Motor neuron (in vitro differentiated cells): ENCODE measurements around the gene KDM2A. TPM values are rescaled to one million over a fixed set of nuclear protein-coding genes. Genes with fewer than 3 reads are reported as not detected.

Experiments used
- ATAC-seq, 8 experiments: fragments of 200-7000 bp; cut with Tn5 transposase; replicated peaks in 6 of 8; 2 replicates each; pipeline ENCODE4 v1.8.0; 2021; ENCODE audit warnings: mild to moderate bottlenecking in 8 of 8, moderate library complexity in 8 of 8
- H3K27ac ChIP-seq, 2 donors: fragments of 250-450 bp; sonication (Bioruptor Pico); 2 replicates each; pipeline ENCODE4 v1.9.0; 2021; ENCODE audit warnings: antibody characterized with exemption in 2 of 2, mild to moderate bottlenecking in 2 of 2, moderate library complexity in 1 of 2
- H3K4me1 ChIP-seq, 2 donors: fragments of 250-450 bp; sonication (Bioruptor Pico); replicated peaks in 1 of 2; 2 replicates each; pipeline ENCODE4 v1.6.1; 2021; ENCODE audit warnings: antibody characterized with exemption in 2 of 2, mild to moderate bottlenecking in 2 of 2, moderate library complexity in 1 of 2
- H3K4me3 ChIP-seq, 5 donors: fragments of 250-450 bp; sonication (Bioruptor Pico); 2 replicates each; pipeline ENCODE4 v1.9.0; 2021; ENCODE audit warnings: antibody characterized with exemption in 5 of 5, mild to moderate bottlenecking in 5 of 5, moderate library complexity in 4 of 5
- WGBS, 10 experiments: fragments of 450-650 bp; shearing (Covaris generic); methylation state at CpG; one replicate each; pipeline ENCODE4 v1.0.0; 2022; 5-methylcytosine and 5-hydroxymethylcytosine counted together
- in situ Hi-C, 9 experiments: fragments of 400-800 bp; cut with MboI; loops; one replicate each; pipeline ENCODE4 v1.15.0; 2021; ENCODE audit warnings: low sequenced_read_pairs in 9 of 9, low pct_unique_long_range_greater_than_20kb in 2 of 9; ENCODE audit not compliant: unreplicated experiment in 9 of 9
- total RNA-seq, 8 experiments: library from RNA; unstranded; fragments of 300-600 nt; gene quantifications; 2 replicates each; pipeline versions ENCODE4 v1.2.3 to v1.2.4, GENCODE V29; 2022

Gene KDM2A
- total RNA-seq, 8 experiments from 2014 or later, result 20.5 to 83.0 (median 33.9) TPM

DNA sequence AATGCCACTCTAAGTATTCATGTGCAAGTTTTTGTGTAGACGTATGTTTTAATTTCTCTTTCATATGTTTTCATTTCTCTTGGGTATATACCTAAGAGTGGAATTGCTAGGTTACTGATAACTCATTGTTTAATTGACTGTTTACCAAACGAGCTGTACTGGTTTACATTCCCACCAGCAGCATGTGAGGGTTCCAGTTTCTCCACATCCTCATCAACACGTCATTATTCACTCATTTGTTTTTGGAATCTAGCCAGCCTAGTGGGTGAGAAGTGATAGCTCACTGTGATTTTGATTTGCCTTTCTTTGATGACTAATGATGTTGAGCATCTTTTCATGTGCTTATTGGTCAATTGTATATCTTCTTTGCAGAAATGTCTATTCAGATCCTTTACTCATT, 174.0 kb downstream of the KDM2A start:
- WGBS, 10 experiments, result 6 to 100% (median 63%) methylated on average over 1 to 3 of the region's 3 CpGs; no CpG with 5 or more reads in 1 of the 10 experiments
- Histone ChIP-seq H3K4me3 (no peak overlapping the region), H3K27ac (no peak overlapping the region), H3K4me1 (peaks cover 5 to 6% of the 10 kb centered on the region in 2 donors)
- in situ Hi-C loops, result no loop called here
- no peak for ATAC-seq

DNA sequence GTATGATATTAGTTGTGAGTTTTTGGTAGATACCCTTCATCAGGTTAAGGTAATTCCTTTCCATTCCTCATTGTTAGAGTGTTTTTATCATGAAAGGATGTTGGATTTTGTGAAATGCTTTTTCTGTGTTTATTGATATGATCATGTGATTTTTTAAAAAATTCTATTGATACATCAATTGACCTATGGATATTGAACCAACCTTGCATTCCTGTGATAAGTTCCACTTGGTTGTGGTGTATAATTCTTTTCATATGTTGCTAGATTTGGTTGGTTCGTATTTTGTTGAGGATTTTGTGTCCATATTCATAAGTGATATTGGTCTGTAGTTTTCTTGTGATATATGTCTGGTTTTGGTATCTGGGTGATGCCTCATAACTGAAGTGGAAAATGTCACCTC, 176.8 kb downstream of the KDM2A start:
- in situ Hi-C loops, result no loop called here
- 83 to 100% (median 100%) methylated on average over 1 of the region's 1 CpG; no CpG with 5 or more reads in 5 of the 10 experiments for WGBS, 10 experiments
- no peak for ATAC-seq
- H3K27ac ChIP-seq, result no peak overlapping the region
- H3K4me1 ChIP-seq, result no peaks in the 10 kb centered on the region
- H3K4me3 ChIP-seq, result no peak overlapping the region

DNA sequence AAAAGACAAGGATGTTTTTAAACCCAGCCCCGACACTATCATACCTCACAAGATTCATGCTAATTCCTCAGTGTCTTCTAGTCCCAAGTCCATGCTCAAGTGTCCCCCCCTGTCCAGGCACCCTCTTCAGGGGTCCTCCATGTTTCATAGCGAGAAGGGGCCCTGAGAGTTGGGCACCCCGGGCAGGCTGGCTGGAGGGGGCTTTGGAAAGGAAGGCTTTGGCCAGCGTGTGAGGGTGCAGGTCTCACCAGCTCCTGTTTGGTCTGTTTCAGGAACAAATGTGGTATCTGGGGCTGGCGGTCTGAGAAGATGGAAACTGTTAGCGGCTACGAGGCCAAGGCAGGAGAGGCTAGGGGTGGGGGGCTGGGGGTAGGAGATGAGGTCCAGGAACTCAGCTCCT, 179.7 kb downstream of the KDM2A start:
- 79 to 100% (median 92%) methylated on average over 1 to 3 of the region's 7 CpGs; no CpG with 5 or more reads in 4 of the 10 experiments for WGBS, 10 experiments
- ATAC-seq, result no peak
- Histone ChIP-seq H3K27ac (no peak overlapping the region), H3K4me1 (peaks cover 22 to 23% of the 10 kb centered on the region in 2 donors), H3K4me3 (no peak overlapping the region)
- in situ Hi-C loops, result no loop called here

DNA sequence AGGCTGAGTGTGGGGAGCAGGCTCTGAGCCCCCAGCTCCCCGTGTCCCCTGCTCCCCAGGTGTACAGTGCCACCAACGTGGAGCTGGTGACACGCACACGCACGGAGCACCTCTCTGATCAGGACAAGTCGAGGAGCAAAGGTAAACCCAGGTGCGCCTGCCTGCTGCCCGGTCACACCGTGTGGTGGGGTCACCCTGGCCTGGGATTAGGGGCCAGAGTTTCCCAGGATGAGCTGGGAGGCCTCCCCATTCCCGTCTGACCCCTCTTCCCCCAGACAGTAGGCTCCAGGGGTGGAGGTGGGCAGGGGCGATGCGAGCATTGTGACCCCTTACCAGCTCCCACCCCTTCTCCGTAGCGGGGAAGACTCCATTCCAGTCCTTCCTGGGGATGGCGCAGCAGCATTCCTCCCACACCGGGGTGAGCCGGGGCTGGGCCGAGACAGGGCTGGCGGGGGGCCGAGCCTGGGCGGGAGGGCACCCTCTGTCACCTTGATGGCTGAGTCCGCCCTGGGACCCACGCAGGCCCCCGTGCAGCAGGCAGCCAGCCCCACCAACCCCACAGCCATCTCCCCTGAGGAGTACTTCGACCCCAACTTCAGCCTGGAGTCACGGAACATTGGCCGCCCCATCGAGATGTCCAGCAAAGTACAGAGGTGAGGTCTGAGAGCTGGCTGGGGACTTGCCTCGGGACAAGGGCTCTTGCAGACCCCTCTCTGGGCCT, 180.6 kb downstream of the KDM2A start:
- ATAC-seq, result no peak
- Histone ChIP-seq H3K4me3 (no peak overlapping the region), H3K4me1 (peaks cover 26 to 28% of the 10 kb centered on the region in 2 donors), H3K27ac (no peak overlapping the region)
- in situ Hi-C loops, result no loop called here
- WGBS, 10 experiments, result 100% methylated on average over 1 of the region's 29 CpGs; no CpG with 5 or more reads in 9 of the 10 experiments

DNA sequence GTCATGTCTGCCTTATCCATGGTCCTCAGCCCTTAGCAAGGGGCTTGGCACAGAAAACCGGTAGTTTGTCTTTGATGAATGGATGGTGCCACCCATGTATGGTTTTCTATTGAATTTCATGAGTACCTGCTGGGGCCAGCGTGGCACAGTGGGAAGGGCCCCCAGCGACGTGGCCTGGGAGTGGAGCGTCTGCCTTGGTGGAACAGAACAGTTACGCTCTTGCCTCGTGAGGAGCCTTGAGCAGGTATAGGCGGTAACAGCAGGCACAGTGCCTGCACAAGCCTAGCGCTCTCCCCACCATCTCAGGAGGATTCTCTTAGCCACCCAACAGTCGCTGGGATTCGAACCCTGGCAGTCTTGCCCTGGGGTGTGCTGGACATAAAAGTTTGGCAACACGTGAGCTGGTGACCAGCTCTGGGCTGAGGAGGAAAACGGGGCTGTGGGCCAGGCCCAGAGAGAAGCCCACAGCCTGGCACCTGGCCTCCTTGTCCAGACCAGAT, 181.2 kb downstream of the KDM2A start:
- WGBS, 10 experiments, result 92 to 100% (median 100%) methylated on average over 1 to 7 of the region's 13 CpGs; no CpG with 5 or more reads in 5 of the 10 experiments
- in situ Hi-C loops, result no loop called here
- H3K4me3 ChIP-seq, result no peak overlapping the region
- ATAC-seq, result no peak
- peaks cover 26 to 28% of the 10 kb centered on the region in 2 donors for H3K4me1 ChIP-seq
- no peak overlapping the region for H3K27ac ChIP-seq

DNA sequence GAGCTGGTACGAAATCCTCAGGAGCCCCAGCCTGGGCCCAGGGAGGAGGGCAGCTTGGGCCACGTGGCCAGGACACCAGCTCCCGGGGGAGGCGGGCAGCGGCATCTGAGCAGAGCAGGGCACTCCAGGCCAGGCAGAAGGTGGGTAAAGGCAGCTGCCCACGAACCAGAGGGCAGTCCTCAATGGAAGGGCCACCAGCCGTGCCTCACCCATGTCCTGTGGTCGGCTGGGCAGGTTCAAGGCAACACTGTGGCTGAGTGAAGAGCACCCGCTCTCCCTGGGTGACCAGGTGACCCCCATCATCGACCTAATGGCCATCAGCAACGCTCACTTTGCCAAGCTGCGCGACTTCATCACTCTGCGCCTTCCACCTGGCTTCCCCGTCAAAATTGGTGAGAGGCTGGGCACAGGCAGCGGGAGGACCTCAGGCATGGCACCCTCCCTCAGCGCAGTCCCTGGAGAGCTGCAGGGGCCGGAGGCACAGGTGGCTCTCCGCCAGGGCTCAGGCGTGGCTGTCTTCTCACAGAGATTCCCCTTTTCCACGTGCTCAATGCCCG, 181.8 kb downstream of the KDM2A start:
- no peak for ATAC-seq
- in situ Hi-C loops, result no loop called here
- peaks cover 26 to 28% of the 10 kb centered on the region in 2 donors for H3K4me1 ChIP-seq
- H3K4me3 ChIP-seq, result no peak overlapping the region
- H3K27ac ChIP-seq, result no peak overlapping the region
- 80 to 94% (median 93%) methylated on average over 3 to 7 of the region's 22 CpGs; no CpG with 5 or more reads in 7 of the 10 experiments for WGBS, 10 experiments

DNA sequence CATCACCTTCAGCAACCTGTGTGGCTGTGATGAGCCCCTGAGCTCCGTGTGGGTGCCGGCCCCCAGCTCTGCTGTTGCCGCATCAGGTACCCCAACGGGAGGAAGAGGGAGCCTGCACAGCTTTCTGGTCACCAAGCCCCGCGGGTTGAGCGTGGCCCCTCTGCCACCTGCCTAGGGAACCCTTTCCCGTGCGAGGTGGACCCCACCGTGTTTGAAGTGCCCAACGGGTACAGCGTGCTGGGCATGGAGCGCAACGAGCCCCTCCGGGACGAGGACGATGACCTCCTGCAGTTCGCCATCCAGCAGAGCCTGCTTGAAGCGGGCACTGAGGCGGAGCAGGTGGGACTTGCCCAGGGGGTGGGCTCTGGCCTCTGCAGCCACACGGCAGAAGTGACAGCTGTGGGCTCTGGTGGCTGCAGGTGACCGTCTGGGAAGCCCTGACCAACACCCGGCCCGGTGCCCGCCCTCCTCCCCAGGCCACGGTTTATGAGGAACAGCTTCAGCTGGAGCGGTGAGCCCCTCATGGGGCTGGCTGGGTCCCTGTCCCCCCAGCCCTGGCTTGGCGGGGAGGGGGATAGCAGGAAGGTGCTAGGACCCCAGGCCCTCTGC, 182.4 kb downstream of the KDM2A start:
- Histone ChIP-seq H3K4me3 (no peak overlapping the region), H3K4me1 (peaks cover 26 to 28% of the 10 kb centered on the region in 2 donors), H3K27ac (peak overlapping the region; percentile 53 to 61)
- in situ Hi-C loops, result no loop called here
- ATAC-seq, result no peak
- WGBS, 10 experiments, result 79 to 100% (median 92%) methylated on average over 1 to 12 of the region's 28 CpGs; no CpG with 5 or more reads in 4 of the 10 experiments

DNA sequence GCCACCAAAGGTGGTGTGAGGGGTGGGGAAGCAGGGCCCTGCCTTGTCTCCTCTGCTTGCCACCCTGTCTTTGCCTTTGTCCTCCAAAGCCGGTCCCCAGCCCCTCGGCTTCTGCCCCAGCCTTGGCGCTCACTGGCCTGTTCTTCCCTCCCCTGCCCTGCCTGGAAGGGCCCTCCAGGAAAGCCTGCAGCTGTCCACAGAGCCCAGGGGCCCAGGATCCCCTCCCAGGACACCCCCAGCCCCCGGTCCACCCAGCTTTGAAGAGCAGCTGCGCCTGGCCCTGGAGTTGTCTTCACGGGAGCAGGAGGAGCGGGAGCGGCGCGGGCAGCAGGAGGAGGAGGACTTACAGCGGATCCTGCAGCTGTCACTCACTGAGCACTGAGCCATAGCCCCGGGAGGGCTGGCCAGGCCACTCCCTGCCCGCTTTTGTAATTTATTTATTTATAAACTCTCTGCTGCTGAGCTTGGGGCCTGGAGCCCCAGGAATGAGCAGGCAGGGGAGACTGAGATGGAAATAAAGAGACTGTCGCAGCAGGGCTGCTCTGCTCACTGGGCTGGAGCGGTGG, 183.0 kb downstream of the KDM2A start:
- H3K4me1 ChIP-seq, result peaks cover 26 to 28% of the 10 kb centered on the region in 2 donors
- peak overlapping the region in 1 of 5 donors; percentile 35 for H3K4me3 ChIP-seq
- peak overlapping the region; percentile 53 to 61 for H3K27ac ChIP-seq
- ATAC-seq, result peak; percentile 37 to 90 (median 82)
- in situ Hi-C loops, result no loop called here
- WGBS, 10 experiments, result 15 to 80% (median 30%) methylated on average over 1 to 10 of the region's 15 CpGs; no CpG with 5 or more reads in 5 of the 10 experiments

DNA sequence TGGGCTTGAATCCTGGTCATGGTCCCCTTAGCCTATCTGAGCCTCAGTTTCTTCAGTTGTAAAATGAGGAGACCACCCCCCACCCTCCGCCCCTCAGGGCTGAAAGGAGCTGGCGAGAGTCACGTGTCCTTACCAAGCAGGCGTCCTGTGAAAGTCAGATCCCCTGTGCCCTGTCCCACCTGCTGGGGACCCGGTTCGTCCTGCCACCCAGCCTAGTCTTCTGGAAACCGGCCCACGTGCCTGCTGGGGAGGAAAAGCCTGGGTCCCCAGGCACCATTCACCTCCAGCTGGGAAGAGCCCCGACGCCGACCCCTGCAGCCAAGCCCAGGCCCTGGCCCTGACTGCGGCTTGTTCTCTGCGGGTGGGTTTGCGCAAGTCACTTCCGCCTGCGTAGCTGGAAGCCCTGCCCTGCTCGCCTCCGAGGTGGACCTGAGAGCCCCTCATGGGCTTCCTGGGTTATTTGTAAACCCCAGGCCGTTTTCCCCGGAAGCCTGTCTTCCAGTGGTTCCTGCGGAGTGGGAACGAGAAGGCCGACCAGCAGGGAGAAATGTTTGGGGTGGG, 183.6 kb downstream of the KDM2A start:
- in situ Hi-C loops, result no loop called here

DNA sequence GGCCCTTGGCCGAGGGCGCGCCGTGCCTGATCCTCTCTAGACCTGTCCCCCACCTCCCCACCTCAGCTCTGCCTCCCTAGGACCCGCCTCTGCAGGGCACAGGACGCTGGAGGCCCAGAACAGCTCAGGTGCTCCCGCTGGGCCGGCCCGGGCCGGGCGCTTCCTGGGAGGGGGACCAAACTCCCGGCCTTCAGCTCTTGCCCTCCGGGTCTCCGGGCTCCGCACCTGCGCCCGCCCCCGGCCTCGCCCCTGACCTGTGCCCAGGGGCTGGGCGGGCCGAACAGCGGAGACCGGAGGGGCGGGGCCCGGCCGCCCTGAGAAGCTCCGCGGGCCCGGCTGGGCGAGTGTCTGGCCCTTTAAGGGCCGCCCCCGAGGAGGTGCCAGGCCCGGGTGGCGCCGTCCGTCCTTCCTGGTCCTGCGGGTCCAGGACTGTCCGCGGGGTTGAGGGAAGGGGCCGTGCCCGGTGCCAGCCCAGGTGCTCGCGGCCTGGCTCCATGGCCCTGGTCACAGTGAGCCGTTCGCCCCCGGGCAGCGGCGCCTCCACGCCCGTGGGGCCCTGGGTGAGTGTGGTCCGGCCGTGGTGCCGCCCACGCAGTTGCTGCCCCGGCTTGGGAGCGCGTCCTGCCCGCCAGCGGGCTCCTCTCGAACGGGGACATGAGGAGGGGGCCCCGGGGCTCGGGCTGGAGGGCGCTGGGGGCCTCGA, 184.2 kb downstream of the KDM2A start, which contains the start of gene SSH3:
Gene SSH3, plus strand, starts transcription at position 399 of the 703 bp plus-strand sequence. Its CDS starts 96 bp downstream, at position 495.
- peak within 1 kb of the TSS in 4 of 5 donors; percentile 10 to 35 (median 26) for H3K4me3 ChIP-seq
- peak; percentile 32 to 85 (median 48) for ATAC-seq

More for the DNA sequence above, 183.6 kb downstream of the KDM2A start:
- WGBS, 10 experiments, result 26 to 53% (median 49%) methylated on average over 6 to 16 of the region's 23 CpGs; no CpG with 5 or more reads in 7 of the 10 experiments
- Histone ChIP-seq H3K4me1 (peaks cover 26 to 28% of the 10 kb centered on the region in 2 donors), H3K4me3 (peak overlapping the region in 2 of 5 donors; percentile 30 to 35), H3K27ac (peak overlapping the region in 1 of 2 donors; percentile 61)
- peak in 7 of 8 experiments; percentile 4 to 25 (median 13) for ATAC-seq

DNA sequence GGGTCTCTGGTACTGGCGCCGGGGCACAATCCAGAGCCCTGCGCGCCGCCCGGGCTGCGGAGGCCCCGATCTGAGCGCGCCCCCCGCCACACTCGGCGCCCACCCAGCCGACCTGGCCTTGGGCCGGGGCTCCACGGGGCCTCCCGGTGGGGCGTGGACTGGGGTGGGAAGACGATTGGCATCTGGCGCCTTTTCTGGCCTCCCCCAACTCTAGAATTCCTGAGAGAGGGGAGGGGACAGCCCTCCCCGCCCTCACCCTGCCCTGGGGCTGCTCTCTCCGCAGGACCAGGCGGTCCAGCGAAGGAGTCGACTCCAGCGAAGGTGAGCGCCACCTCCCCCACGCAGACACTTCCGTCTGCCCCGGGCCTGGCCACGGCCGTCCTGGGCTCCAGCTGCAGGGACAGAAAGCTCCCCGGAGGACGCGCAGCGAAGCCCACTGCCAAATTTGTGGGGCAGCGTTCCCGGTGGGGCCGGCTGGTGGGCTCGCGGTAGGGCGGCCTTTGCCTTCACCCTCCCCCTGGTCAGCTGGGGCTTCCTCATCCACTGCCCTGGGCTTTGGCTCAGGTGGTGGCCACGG, 184.9 kb downstream of the KDM2A start:
- 0 to 30% methylated on average over 1 to 2 of the region's 43 CpGs; no CpG with 5 or more reads in 8 of the 10 experiments for WGBS, 10 experiments
- peaks cover 26 to 28% of the 10 kb centered on the region in 2 donors for H3K4me1 ChIP-seq
- in situ Hi-C loops, result no loop called here
- H3K27ac ChIP-seq, result no peak overlapping the region
- H3K4me3 ChIP-seq, result peak overlapping the region in 4 of 5 donors; percentile 10 to 35 (median 26)
- peak; percentile 1 to 55 (median 20) for ATAC-seq

More for the DNA sequence above, 184.2 kb downstream of the KDM2A start, which contains the start of gene SSH3:
- H3K27ac ChIP-seq, result peak within 1 kb of the TSS in 1 of 2 donors; percentile 61
- peaks cover 26 to 28% of the 10 kb centered on the region in 2 donors for H3K4me1 ChIP-seq
- WGBS, 10 experiments, result 16% methylated on average over 7 of the region's 65 CpGs; no CpG with 5 or more reads in 9 of the 10 experiments
- in situ Hi-C loops, result no loop called here
